ENCODE measurements around the gene CD2AP. TPM values are rescaled to one million over a fixed set of nuclear protein-coding genes. Genes with fewer than 3 reads are reported as not detected.
"Not testable (repeated sequence)": the region's sequence is repeated elsewhere in the genome, so short reads cannot be mapped to it uniquely, and the experiment has no call there.

The CD2AP gene
- total and polyA plus RNA-seq, 7 experiments from 2014 or later: 7.6 to 37.0 (median 25.8) TPM

GRCh38 chr6:47556459-47556858 is 78.9 kb downstream of the CD2AP start:
- H3K27me3 ChIP-seq (ENCODE audit: control insufficient read depth in 2 of 2, insufficient read depth in 2 of 2, low read length in 2 of 2); H3K4me3 Mint-ChIP-seq; H3K27ac ChIP-seq (ENCODE audit: low read depth, low read length); H3K27ac Mint-ChIP-seq; H3K27me3 Mint-ChIP-seq; H3K36me3 ChIP-seq (ENCODE audit: control insufficient read depth in 2 of 3, insufficient read depth in 3 of 3, low read length in 3 of 3); POLR2A ChIA-PET; H3K9me3 ChIP-seq (ENCODE audit: control insufficient read depth in 2 of 3, low read length in 3 of 3); ATAC-seq; DNase-seq; H3K4me3 ChIP-seq (ENCODE audit: low read length); H3K4me1 ChIP-seq (ENCODE audit: control insufficient read depth in 2 of 2, insufficient read depth in 2 of 2, low read length in 2 of 2); CTCF ChIA-PET; intact Hi-C loops (cut with micrococcal nuclease): not testable (repeated sequence)
- Mint-ChIP-seq H3K9me3 (peaks cover 0 to 18% (median 0%) of the 10 kb centered on the region in 11 donors), H3K4me1 (peaks cover 0 to 15% (median 11%) of the 10 kb centered on the region in 7 donors), H3K36me3 (peaks cover 22 to 73% (median 54%) of the 10 kb centered on the region in 5 donors)

DNA sequence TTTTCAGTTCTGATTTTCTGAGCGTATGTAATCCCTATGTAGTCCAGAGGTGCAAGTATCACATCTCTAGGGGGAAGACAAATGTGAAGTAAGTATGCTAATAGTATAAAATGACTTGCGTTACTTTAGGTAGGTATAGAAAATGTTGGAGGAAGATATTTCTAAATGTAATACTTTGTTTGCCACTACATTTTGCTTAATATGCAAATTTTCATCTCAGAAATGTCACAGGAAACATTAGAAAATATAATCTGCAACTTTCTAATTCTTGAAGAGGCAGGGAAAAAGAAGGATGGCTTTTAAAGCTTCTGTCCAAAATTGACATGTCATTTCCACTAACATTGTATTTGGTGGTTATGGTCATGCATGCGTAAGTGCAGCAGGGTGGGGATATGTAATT is 85.6 kb downstream of the CD2AP start:
- Histone ChIP-seq H3K4me1 (ENCODE audit: control insufficient read depth in 2 of 2, insufficient read depth in 2 of 2, low read length in 2 of 2) (no peaks in the 10 kb centered on the region), H3K4me3 (ENCODE audit: low read length) (no peak overlapping the region), H3K27me3 (ENCODE audit: control insufficient read depth in 2 of 2, insufficient read depth in 2 of 2, low read length in 2 of 2) (no peaks in the 10 kb centered on the region), H3K36me3 (ENCODE audit: control insufficient read depth in 2 of 3, insufficient read depth in 3 of 3, low read length in 3 of 3) (no peaks in the 10 kb centered on the region), H3K9me3 (ENCODE audit: control insufficient read depth in 2 of 3, low read length in 3 of 3) (no peaks in the 10 kb centered on the region), H3K27ac (ENCODE audit: low read depth, low read length) (no peak overlapping the region)
- ChIA-PET POLR2A (interaction anchor here (0.7 kb wide), 1 partner anchor 796 kb away, joined by 3 read pairs; no protein-coding TSS in a partner anchor), CTCF (no interaction called here)
- no peak for DNase-seq
- Mint-ChIP-seq H3K36me3 (peaks cover 17 to 43% (median 34%) of the 10 kb centered on the region in 5 donors), H3K4me1 (peaks cover 0 to 21% (median 12%) of the 10 kb centered on the region in 7 donors), H3K4me3 (no peak overlapping the region), H3K9me3 (peaks cover 0 to 7% (median 0%) of the 10 kb centered on the region in 11 donors), H3K27ac (no peak overlapping the region), H3K27me3 (no peaks in the 10 kb centered on the region)
- ATAC-seq: no peak
- intact Hi-C loops (cut with micrococcal nuclease): no loop called here

- H3K27ac Mint-ChIP-seq: not testable (repeated sequence)
Measured at GRCh38 chr6:47566602-47567001, 89.0 kb downstream of the CD2AP start.

DNA sequence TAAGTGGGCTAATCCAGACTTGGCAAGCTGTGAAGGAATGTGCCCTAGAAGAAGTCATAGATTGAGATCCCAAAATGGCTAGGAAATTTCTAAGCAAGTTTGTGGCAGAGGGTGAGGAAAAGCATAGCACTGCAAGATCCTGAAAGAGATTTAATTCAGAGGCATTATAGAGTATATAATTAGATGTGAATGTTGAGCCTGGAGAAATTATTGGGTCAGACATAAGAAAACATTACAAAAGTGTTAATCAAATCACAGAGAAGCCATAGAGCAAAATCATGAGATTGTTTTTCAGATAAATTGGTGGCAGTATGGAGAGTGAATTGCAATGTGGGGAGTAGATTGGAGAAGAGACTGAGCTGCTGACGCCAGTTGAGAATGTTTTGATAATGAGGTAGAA is 90.0 kb downstream of the CD2AP start:
- Histone ChIP-seq H3K36me3 (ENCODE audit: control insufficient read depth in 2 of 3, insufficient read depth in 3 of 3, low read length in 3 of 3) (no peaks in the 10 kb centered on the region), H3K4me1 (ENCODE audit: control insufficient read depth in 2 of 2, insufficient read depth in 2 of 2, low read length in 2 of 2) (no peaks in the 10 kb centered on the region), H3K27ac (ENCODE audit: low read depth, low read length) (no peak overlapping the region), H3K4me3 (ENCODE audit: low read length) (no peak overlapping the region), H3K27me3 (ENCODE audit: control insufficient read depth in 2 of 2, insufficient read depth in 2 of 2, low read length in 2 of 2) (no peaks in the 10 kb centered on the region), H3K9me3 (ENCODE audit: control insufficient read depth in 2 of 3, low read length in 3 of 3) (no peaks in the 10 kb centered on the region)
- no peak overlapping the region for H3K27ac Mint-ChIP-seq
- peaks cover 0 to 4% (median 0%) of the 10 kb centered on the region in 11 donors for H3K9me3 Mint-ChIP-seq
- H3K4me1 Mint-ChIP-seq: peaks cover 3 to 18% (median 8%) of the 10 kb centered on the region in 7 donors
- ATAC-seq: no peak
- H3K4me3 Mint-ChIP-seq: no peak overlapping the region
- H3K27me3 Mint-ChIP-seq: no peaks in the 10 kb centered on the region
- intact Hi-C loops (cut with micrococcal nuclease): no loop called here
- peaks cover 7 to 18% (median 13%) of the 10 kb centered on the region in 5 donors for H3K36me3 Mint-ChIP-seq
- ChIA-PET CTCF (interaction anchor here (0.6 kb wide), 1 partner anchor 638 kb away, joined by 3 read pairs; no protein-coding TSS in a partner anchor), POLR2A (no interaction called here)
- no peak for DNase-seq

More at GRCh38 chr6:47566602-47567001, 89.0 kb downstream of the CD2AP start:
- H3K27me3 Mint-ChIP-seq; H3K4me3 Mint-ChIP-seq; H3K9me3 Mint-ChIP-seq; H3K36me3 ChIP-seq (ENCODE audit: control insufficient read depth in 2 of 3, insufficient read depth in 3 of 3, low read length in 3 of 3); POLR2A ChIA-PET; DNase-seq; H3K27ac ChIP-seq (ENCODE audit: low read depth, low read length); H3K4me3 ChIP-seq (ENCODE audit: low read length); ATAC-seq; H3K27me3 ChIP-seq (ENCODE audit: control insufficient read depth in 2 of 2, insufficient read depth in 2 of 2, low read length in 2 of 2); intact Hi-C loops (cut with micrococcal nuclease); H3K9me3 ChIP-seq (ENCODE audit: control insufficient read depth in 2 of 3, low read length in 3 of 3); H3K4me1 ChIP-seq (ENCODE audit: control insufficient read depth in 2 of 2, insufficient read depth in 2 of 2, low read length in 2 of 2): not testable (repeated sequence)
- Mint-ChIP-seq H3K36me3 (peaks cover 7 to 18% (median 13%) of the 10 kb centered on the region in 5 donors), H3K4me1 (peaks cover 3 to 13% (median 8%) of the 10 kb centered on the region in 7 donors)
- CTCF ChIA-PET: interaction anchor here (0.6 kb wide), 1 partner anchor 13 kb away, joined by 5 read pairs; no protein-coding TSS in a partner anchor

GRCh38 chr6:47571488-47571887 is 93.9 kb downstream of the CD2AP start:
- Histone ChIP-seq H3K27ac (ENCODE audit: low read depth, low read length) (no peak overlapping the region), H3K4me1 (ENCODE audit: control insufficient read depth in 2 of 2, insufficient read depth in 2 of 2, low read length in 2 of 2) (no peaks in the 10 kb centered on the region), H3K9me3 (ENCODE audit: control insufficient read depth in 2 of 3, low read length in 3 of 3) (no peaks in the 10 kb centered on the region), H3K36me3 (ENCODE audit: control insufficient read depth in 2 of 3, insufficient read depth in 3 of 3, low read length in 3 of 3) (no peaks in the 10 kb centered on the region), H3K4me3 (ENCODE audit: low read length) (no peak overlapping the region), H3K27me3 (ENCODE audit: control insufficient read depth in 2 of 2, insufficient read depth in 2 of 2, low read length in 2 of 2) (no peaks in the 10 kb centered on the region)
- Mint-ChIP-seq H3K4me3 (no peak overlapping the region), H3K9me3 (peaks cover 0 to 3% (median 0%) of the 10 kb centered on the region in 11 donors), H3K4me1 (peaks cover 0 to 9% (median 3%) of the 10 kb centered on the region in 7 donors), H3K27me3 (no peaks in the 10 kb centered on the region), H3K36me3 (peaks cover 0 to 11% (median 4%) of the 10 kb centered on the region in 5 donors), H3K27ac (no peak overlapping the region)
- intact Hi-C loops (cut with micrococcal nuclease): loop anchor here in 1 of 2 donors (5.0 kb wide), 1 partner anchor 159 kb away; no protein-coding TSS in a partner anchor
- ATAC-seq (no peak), DNase-seq (no peak)
- ChIA-PET POLR2A (no interaction called here), CTCF (no interaction called here)

DNA sequence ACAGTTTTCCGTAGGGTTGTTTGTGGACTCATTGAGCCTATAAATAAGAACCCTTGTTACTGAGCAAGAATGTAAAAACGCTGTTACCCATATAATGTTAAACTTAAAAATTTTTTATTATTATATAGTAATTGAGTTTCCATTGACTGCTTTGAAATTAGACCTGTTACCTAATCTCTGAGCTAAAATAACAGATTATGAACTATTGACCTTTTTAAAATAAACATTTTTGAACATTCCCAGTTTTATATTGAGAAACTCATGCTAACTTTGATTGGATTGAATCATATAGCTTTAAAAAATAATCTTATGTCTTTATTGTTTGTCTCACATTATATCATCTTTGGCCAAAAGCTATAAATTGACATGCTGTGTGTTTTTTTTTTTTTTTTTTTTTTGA is 95.5 kb downstream of the CD2AP start:
- Mint-ChIP-seq H3K4me1 (peaks cover 0 to 7% (median 3%) of the 10 kb centered on the region in 7 donors), H3K27me3 (no peaks in the 10 kb centered on the region), H3K36me3 (peaks cover 0 to 13% (median 6%) of the 10 kb centered on the region in 5 donors), H3K9me3 (no peaks in the 10 kb centered on the region), H3K4me3 (no peak overlapping the region), H3K27ac (no peak overlapping the region)
- ChIA-PET POLR2A (no interaction called here), CTCF (no interaction called here)
- Histone ChIP-seq H3K27me3 (ENCODE audit: control insufficient read depth in 2 of 2, insufficient read depth in 2 of 2, low read length in 2 of 2) (no peaks in the 10 kb centered on the region), H3K36me3 (ENCODE audit: control insufficient read depth in 2 of 3, insufficient read depth in 3 of 3, low read length in 3 of 3) (peaks cover 0 to 1% (median 0%) of the 10 kb centered on the region in 3 experiments), H3K4me3 (ENCODE audit: low read length) (no peak overlapping the region), H3K4me1 (ENCODE audit: control insufficient read depth in 2 of 2, insufficient read depth in 2 of 2, low read length in 2 of 2) (no peaks in the 10 kb centered on the region), H3K27ac (ENCODE audit: low read depth, low read length) (no peak overlapping the region), H3K9me3 (ENCODE audit: control insufficient read depth in 2 of 3, low read length in 3 of 3) (no peaks in the 10 kb centered on the region)
- DNase-seq (no peak), ATAC-seq (no peak)
- intact Hi-C loops (cut with micrococcal nuclease): loop anchor here in 1 of 2 donors (5.0 kb wide), 1 partner anchor 161 kb away; no protein-coding TSS in a partner anchor

DNA sequence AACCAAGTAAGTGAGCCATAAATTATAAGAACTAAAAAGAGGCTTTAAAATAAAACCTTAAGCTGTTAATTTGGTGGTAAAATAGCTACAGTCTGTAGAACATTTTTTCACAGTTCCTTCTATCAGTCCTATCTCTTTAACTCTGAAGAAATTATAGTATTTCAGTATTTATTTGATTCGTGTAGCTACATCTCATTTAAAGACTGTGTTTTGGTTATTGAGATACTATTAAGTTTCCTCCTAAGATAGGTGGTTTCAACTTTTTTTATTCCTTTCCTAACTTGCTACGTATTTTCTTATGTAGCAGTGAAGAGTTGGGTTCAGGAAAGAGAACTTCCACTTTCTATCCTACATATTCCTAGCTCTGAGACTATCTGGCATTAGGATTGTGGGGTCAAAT is 97.2 kb downstream of the CD2AP start:
- ChIA-PET POLR2A (no interaction called here), CTCF (no interaction called here)
- H3K27me3 ChIP-seq (ENCODE audit: control insufficient read depth in 2 of 2, insufficient read depth in 2 of 2, low read length in 2 of 2): no peaks in the 10 kb centered on the region
- ATAC-seq (no peak), DNase-seq (no peak)
- peaks cover 0 to 12% (median 0%) of the 10 kb centered on the region in 3 experiments for H3K36me3 ChIP-seq (ENCODE audit: control insufficient read depth in 2 of 3, insufficient read depth in 3 of 3, low read length in 3 of 3)
- Mint-ChIP-seq H3K4me1 (peaks cover 0 to 7% (median 3%) of the 10 kb centered on the region in 7 donors), H3K27me3 (no peaks in the 10 kb centered on the region), H3K36me3 (peaks cover 0 to 23% (median 8%) of the 10 kb centered on the region in 5 donors), H3K27ac (no peak overlapping the region), H3K9me3 (no peaks in the 10 kb centered on the region), H3K4me3 (no peak overlapping the region)
- H3K4me3 ChIP-seq (ENCODE audit: low read length): no peak overlapping the region
- no peaks in the 10 kb centered on the region for H3K4me1 ChIP-seq (ENCODE audit: control insufficient read depth in 2 of 2, insufficient read depth in 2 of 2, low read length in 2 of 2)
- H3K27ac ChIP-seq (ENCODE audit: low read depth, low read length): no peak overlapping the region
- no peaks in the 10 kb centered on the region for H3K9me3 ChIP-seq (ENCODE audit: control insufficient read depth in 2 of 3, low read length in 3 of 3)
- intact Hi-C loops (cut with micrococcal nuclease): loop anchor here in 1 of 2 donors (5.0 kb wide), 1 partner anchor 162 kb away; no protein-coding TSS in a partner anchor

Data from naive thymus-derived CD4-positive, alpha-beta T cell (primary cell).